ENCODE measurements around the gene TRIM2.

TRIM2 gene

GRCh38 chr4:153177841-153178240 lies 26.4 kb upstream of the TRIM2 start:
- FAIRE-seq (no peak), DNase-seq (ENCODE audit: insufficient read length, low spot score) (no peak)
- no peak for TF ChIP-seq CTCF (IDR thresholded peaks at IDR 0.05; ENCODE audit: insufficient read depth, missing control alignments)

GRCh38 chr4:153179100-153179499 lies 25.1 kb upstream of the TRIM2 start:
- TF ChIP-seq CTCF (IDR thresholded peaks at IDR 0.05; ENCODE audit: insufficient read depth, missing control alignments) = no peak
- FAIRE-seq (no peak), DNase-seq (ENCODE audit: insufficient read length, low spot score) (no peak)

- FAIRE-seq (no peak), DNase-seq (ENCODE audit: insufficient read length, low spot score) (no peak)
- TF ChIP-seq CTCF (IDR thresholded peaks at IDR 0.05; ENCODE audit: insufficient read depth, missing control alignments) = no peak
These were observed 22.9 kb upstream of the TRIM2 start for GRCh38 chr4:153181293-153181692.

GRCh38 chr4:153181700-153182099 lies 22.5 kb upstream of the TRIM2 start:
- no peak for TF ChIP-seq CTCF (IDR thresholded peaks at IDR 0.05; ENCODE audit: insufficient read depth, missing control alignments)
- no peak for FAIRE-seq
- DNase-seq (ENCODE audit: insufficient read length, low spot score) = no peak

- no peak for TF ChIP-seq CTCF (IDR thresholded peaks at IDR 0.05; ENCODE audit: insufficient read depth, missing control alignments)
- DNase-seq (ENCODE audit: insufficient read length, low spot score) = no peak
- no peak for FAIRE-seq
These were observed 21.1 kb upstream of the TRIM2 start for GRCh38 chr4:153183146-153183545.

- TF ChIP-seq CTCF (IDR thresholded peaks at IDR 0.05; ENCODE audit: insufficient read depth, missing control alignments) = no peak
- FAIRE-seq (no peak), DNase-seq (ENCODE audit: insufficient read length, low spot score) (no peak)
These were observed 18.9 kb upstream of the TRIM2 start for GRCh38 chr4:153185331-153185852.

- DNase-seq (ENCODE audit: insufficient read length, low spot score) = no peak
- FAIRE-seq = no peak
These were observed 18.1 kb upstream of the TRIM2 start for GRCh38 chr4:153186046-153186728.

More at GRCh38 chr4:153186046-153186728, 18.1 kb upstream of the TRIM2 start:
- TF ChIP-seq CTCF (IDR thresholded peaks at IDR 0.05; ENCODE audit: insufficient read depth, missing control alignments) = no peak

All from D721Med (cell line).